SK-N-SH (cell line): Measurements from ENCODE around the gene TMEM256. TPM values are rescaled to one million over a fixed set of nuclear protein-coding genes. Genes with fewer than 3 reads are reported as not detected.

Experiments used
- CTCF ChIA-PET: fragments of 300-600, 350-600 bp; formaldehyde crosslinking; extraction: SDS; loops from one replicate; lab custom pipeline; 2021; lab: Yijun Ruan, JAX
- POLR2A ChIA-PET: fragments of 350-600 bp; sonication (Branson Sonifier 250); formaldehyde crosslinking; extraction: SDS; loops from one replicate; lab custom pipeline; 2020; ENCODE audit warnings: antibody characterized with exemption, inconsistent platforms; lab: Yijun Ruan, JAX
- DNase-seq: peaks from one replicate; pipeline ENCODE4 v3.0.0; 2012
- H2AFZ ChIP-seq: fragments of 200-600 bp; sonication (generic); 2 replicates; pipeline ENCODE4 v1.8.1; 2016; ENCODE audit warnings: antibody characterized with exemption, mild to moderate bottlenecking, low read depth
- H3F3A ChIP-seq: fragments of 200-600 bp; sonication (generic); replicated peaks from 2 replicates; pipeline ENCODE3; 2016; ENCODE audit warnings: antibody characterized with exemption, mild to moderate bottlenecking; ENCODE audit not compliant: insufficient read depth
- H3K27ac ChIP-seq, 2 experiments: fragments of 200-500 bp in 1 of 2; fragments of 200-600 bp in 1 of 2; sonication (Bioruptor generic) in 1 of 2; sonication (generic), shearing (Covaris generic) in 1 of 2; 2 replicates each; pipeline versions ENCODE4 v1.5.1 to v1.6.1; 2014 to 2016; ENCODE audit warnings: low read depth in 2 of 2, inconsistent platforms in 1 of 2, low read length in 1 of 2, mild to moderate bottlenecking in 1 of 2, mixed read lengths in 1 of 2
- H3K27me3 ChIP-seq: fragments of 200-600 bp; sonication (generic), shearing (Covaris generic); 2 replicates; pipeline ENCODE4 v1.6.1; 2016; ENCODE audit warnings: mixed run types; ENCODE audit not compliant: insufficient read depth
- H3K36me3 ChIP-seq, 2 experiments: fragments of 200-500 bp in 1 of 2; fragments of 200-600 bp in 1 of 2; sonication (Bioruptor generic) in 1 of 2; sonication (generic) in 1 of 2; replicated peaks in 1 of 2; 2 replicates each; pipeline versions ENCODE3 to v1.5.1; 2014 to 2016; ENCODE audit warnings: low read length in 1 of 2, mild to moderate bottlenecking in 1 of 2; ENCODE audit not compliant: insufficient read depth in 2 of 2, control insufficient read depth in 1 of 2
- H3K4me1 ChIP-seq, 2 experiments: fragments of 200-500 bp in 1 of 2; fragments of 200-600 bp in 1 of 2; sonication (Bioruptor generic) in 1 of 2; sonication (generic), shearing (Covaris generic) in 1 of 2; 2 replicates each; pipeline versions ENCODE4 v1.5.1 to v1.6.1; 2014 to 2016; ENCODE audit warnings: low read depth in 1 of 2, low read length in 1 of 2, mixed run types in 1 of 2; ENCODE audit not compliant: insufficient read depth in 2 of 2, control insufficient read depth in 1 of 2
- H3K4me2 ChIP-seq: fragments of 200-600 bp; sonication (generic), shearing (Covaris generic); 2 replicates; pipeline ENCODE4 v1.6.1; 2017; ENCODE audit warnings: mixed run types
- H3K4me3 ChIP-seq, 2 experiments: fragments of 200-500 bp in 1 of 2; fragments of 200-600 bp in 1 of 2; sonication (Bioruptor generic) in 1 of 2; sonication (generic), shearing (Covaris generic) in 1 of 2; 2 replicates each; pipeline versions ENCODE4 v1.5.1 to v1.8.1; 2014 to 2016; ENCODE audit warnings: low read depth in 2 of 2, inconsistent platforms in 1 of 2, low read length in 1 of 2, mild to moderate bottlenecking in 1 of 2, mixed read lengths in 1 of 2, moderate library complexity in 1 of 2
- H3K79me2 ChIP-seq: fragments of 200-600 bp; sonication (generic); 2 replicates; pipeline ENCODE4 v1.8.1; 2017; ENCODE audit warnings: mild to moderate bottlenecking; ENCODE audit not compliant: insufficient read depth
- H3K9ac ChIP-seq: fragments of 200-600 bp; sonication (generic); 2 replicates; pipeline ENCODE4 v1.6.1; 2017; ENCODE audit warnings: mixed run types
- H3K9me2 ChIP-seq: fragments of 200-600 bp; sonication (generic); 2 replicates; pipeline ENCODE4 v1.6.1; 2017; ENCODE audit warnings: mixed run types
- H3K9me3 ChIP-seq: fragments of 200-600 bp; sonication (generic); 2 replicates; pipeline ENCODE4 v1.6.1; 2017; ENCODE audit warnings: mixed run types, mild to moderate bottlenecking, moderate library complexity
- H4K20me1 ChIP-seq: fragments of 200-600 bp; sonication (generic); 2 replicates; pipeline ENCODE4 v1.6.1; 2017; ENCODE audit warnings: mild to moderate bottlenecking, mixed run types; ENCODE audit not compliant: insufficient read depth
- CHD2 ChIP-seq: fragments of 150-350 bp; IDR thresholded peaks from 2 replicates; pipeline ENCODE4 v1.6.1; 2018; ENCODE audit warnings: low read length; ENCODE audit not compliant: partially characterized antibody
- FOXJ3 ChIP-seq: sonication (generic); formaldehyde crosslinking; IDR thresholded peaks from 2 replicates; pipeline ENCODE4 v1.5.1; 2020; ENCODE audit warnings: mild to moderate bottlenecking, missing genetic modification reagents
- FOXM1 ChIP-seq: IDR thresholded peaks from 2 replicates; pipeline ENCODE4 v1.4.0; 2012; ENCODE audit warnings: low read depth, mild to moderate bottlenecking
- MEF2A ChIP-seq: IDR thresholded peaks from 2 replicates; pipeline ENCODE4 v1.4.0; 2012; ENCODE audit warnings: low read depth, borderline replicate concordance
- MXI1 ChIP-seq: IDR thresholded peaks from 2 replicates; pipeline ENCODE4 v1.6.1; 2012; ENCODE audit warnings: mild to moderate bottlenecking, low read depth, low read length, improper control_type of control experiment
- NFIC ChIP-seq: IDR thresholded peaks from 2 replicates; pipeline ENCODE4 v1.4.0; 2012; ENCODE audit warnings: borderline replicate concordance
- REST ChIP-seq: IDR thresholded peaks from 2 replicates; pipeline ENCODE4 v1.6.1; 2012; ENCODE audit warnings: mild to moderate bottlenecking, low read depth, low read length, moderate library complexity
- RFX5 ChIP-seq: IDR thresholded peaks from 2 replicates; pipeline ENCODE4 v1.6.1; 2012; ENCODE audit warnings: mild to moderate bottlenecking, improper control_type of control experiment, low read length
- RXRA ChIP-seq: IDR thresholded peaks from 2 replicates; pipeline ENCODE4 v1.4.0; 2012; ENCODE audit warnings: low read depth, mild to moderate bottlenecking, borderline replicate concordance
- SIN3A ChIP-seq: IDR thresholded peaks from 2 replicates; pipeline ENCODE4 v1.6.1; 2012; ENCODE audit warnings: low read depth, mild to moderate bottlenecking, low read length, moderate library complexity, borderline replicate concordance
- SMC3 ChIP-seq: IDR thresholded peaks from 2 replicates; pipeline ENCODE4 v1.6.1; 2012; ENCODE audit warnings: low read depth, low read length, improper control_type of control experiment
- TCF12 ChIP-seq: IDR thresholded peaks from 2 replicates; pipeline ENCODE4 v1.4.0; 2012
- USF2 ChIP-seq: fragments of 150-350 bp; IDR thresholded peaks from 2 replicates; pipeline ENCODE4 v1.6.1; 2017; ENCODE audit warnings: antibody characterized with exemption, low read length, low read depth, borderline replicate concordance
- YY1 ChIP-seq: IDR thresholded peaks from 2 replicates; pipeline ENCODE4 v1.4.0; 2012; ENCODE audit warnings: low read depth, mild to moderate bottlenecking
- WGBS: methylation state at CpG from one replicate; pipeline ENCODE4 v1.1.6; 2017; ENCODE audit warnings: low lambda C conversion rate; 5-methylcytosine and 5-hydroxymethylcytosine counted together
- polyA plus RNA-seq, 3 experiments: library from polyadenylated mRNA; depleted of rRNA; stranded (reverse); fragments of >200 nt; gene quantifications; 2 replicates each; pipeline ENCODE4 v1.2.3, GENCODE V29; 2012
- TF ChIP-seq, protein P1 (sequence below): fragments of 150-350 bp; IDR thresholded peaks from 2 replicates; pipeline ENCODE4 v1.6.1; 2016; ENCODE audit warnings: mild to moderate bottlenecking, low read depth, low read length
- TF ChIP-seq, protein P2 (sequence below): IDR thresholded peaks from 2 replicates; pipeline ENCODE4 v1.4.0; 2012; ENCODE audit warnings: low read depth
- TF ChIP-seq, protein P3 (sequence below): IDR thresholded peaks from 2 replicates; pipeline ENCODE4 v1.4.0; 2012; ENCODE audit warnings: low read depth, borderline replicate concordance

Gene TMEM256
- polyA plus RNA-seq, 1 of the 3 experiments (the other 2 are of a cell fraction) = 213 TPM

DNA sequence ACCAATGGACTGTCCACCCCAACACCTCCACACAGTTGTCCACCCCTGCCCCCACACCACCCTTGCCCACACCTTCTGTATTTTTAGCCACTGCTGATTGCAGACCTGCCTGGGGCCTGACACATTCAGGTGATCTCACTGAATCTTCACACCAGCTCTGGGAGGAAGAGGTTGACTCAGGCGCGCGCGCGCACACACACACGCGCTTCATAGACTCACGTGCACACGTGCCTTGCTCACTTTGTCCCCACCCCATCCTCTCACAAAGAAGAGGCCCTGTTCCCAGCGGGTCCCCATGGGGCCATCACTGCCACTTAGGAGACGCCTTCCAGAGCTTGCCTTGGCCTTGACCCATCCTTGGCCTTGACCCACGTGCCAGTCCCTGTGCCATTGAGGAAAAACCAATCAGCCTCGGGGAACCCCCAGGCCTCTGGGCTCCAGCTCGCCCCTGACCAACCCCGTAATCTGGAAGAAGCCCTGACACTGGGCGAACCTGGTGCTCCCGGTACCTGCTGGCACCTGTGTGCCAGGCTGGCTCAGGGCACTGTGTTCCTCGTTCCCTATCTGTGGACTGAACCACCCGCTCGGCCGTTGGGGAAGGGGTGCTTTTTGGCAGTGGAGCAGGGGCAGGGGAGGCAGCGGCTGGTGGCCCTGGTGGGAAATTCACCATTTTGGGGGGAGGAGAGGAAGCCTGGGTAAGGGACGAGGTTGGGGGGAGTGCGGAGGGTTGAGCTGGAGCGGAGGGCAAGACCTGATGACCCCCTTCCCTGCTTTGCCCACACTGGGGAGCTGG lies 6.9 kb upstream of the TMEM256 start:
- ChIA-PET CTCF (interaction anchor here (2.8 kb wide), 1 partner anchor 26 kb away, joined by 8 read pairs; no protein-coding TSS in a partner anchor), POLR2A (no interaction called here)

DNA sequence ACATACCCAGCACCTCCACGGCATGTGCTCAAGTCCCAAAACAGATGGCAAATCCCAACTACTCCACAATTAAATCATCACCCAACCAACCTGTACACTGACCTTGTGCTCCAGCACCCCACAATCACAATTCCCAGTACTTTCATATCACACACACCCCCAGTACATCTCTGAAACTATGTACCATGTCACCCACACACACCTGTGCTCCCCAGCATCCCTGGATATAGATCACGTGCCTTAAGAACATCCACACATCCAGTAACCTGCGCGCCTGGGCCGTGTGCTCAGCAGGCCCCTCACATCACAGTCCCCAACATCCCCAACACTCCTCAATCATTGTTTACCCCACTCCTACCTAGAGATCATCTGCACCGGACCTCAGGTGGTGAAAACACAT lies 5.8 kb upstream of the TMEM256 start:
- H3F3A ChIP-seq = no peaks in the 10 kb centered on the region
- H3K9me2 ChIP-seq = no peaks in the 10 kb centered on the region
- H3K9me3 ChIP-seq = no peaks in the 10 kb centered on the region
- H3K4me2 ChIP-seq = no peak overlapping the region
- H2AFZ ChIP-seq = no peak overlapping the region
- no peak overlapping the region for H3K27ac ChIP-seq
- no peaks in the 10 kb centered on the region for H3K27me3 ChIP-seq
- peaks cover 8 to 42% of the 10 kb centered on the region in 2 experiments for H3K36me3 ChIP-seq
- CTCF ChIA-PET = interaction anchor here (4.9 kb wide), 1 partner anchor 54 kb away, joined by 28 read pairs; the partner anchor contains the start of gene TMEM95
- no peak for DNase-seq
- peaks cover 0 to 15% of the 10 kb centered on the region in 2 experiments; a peak in 1 of 4 replicates for H3K4me1 ChIP-seq
- TF ChIP-seq RXRA (no peak), CHD2 (no peak), FOXM1 (no peak), TCF12 (no peak), RFX5 (no peak), MXI1 (no peak), SIN3A (no peak), MEF2A (no peak), REST (no peak), USF2 (no peak)
- TF ChIP-seq, protein P1, sequence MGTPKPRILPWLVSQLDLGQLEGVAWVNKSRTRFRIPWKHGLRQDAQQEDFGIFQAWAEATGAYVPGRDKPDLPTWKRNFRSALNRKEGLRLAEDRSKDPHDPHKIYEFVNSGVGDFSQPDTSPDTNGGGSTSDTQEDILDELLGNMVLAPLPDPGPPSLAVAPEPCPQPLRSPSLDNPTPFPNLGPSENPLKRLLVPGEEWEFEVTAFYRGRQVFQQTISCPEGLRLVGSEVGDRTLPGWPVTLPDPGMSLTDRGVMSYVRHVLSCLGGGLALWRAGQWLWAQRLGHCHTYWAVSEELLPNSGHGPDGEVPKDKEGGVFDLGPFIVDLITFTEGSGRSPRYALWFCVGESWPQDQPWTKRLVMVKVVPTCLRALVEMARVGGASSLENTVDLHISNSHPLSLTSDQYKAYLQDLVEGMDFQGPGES = no peak
- TF ChIP-seq, protein P2, sequence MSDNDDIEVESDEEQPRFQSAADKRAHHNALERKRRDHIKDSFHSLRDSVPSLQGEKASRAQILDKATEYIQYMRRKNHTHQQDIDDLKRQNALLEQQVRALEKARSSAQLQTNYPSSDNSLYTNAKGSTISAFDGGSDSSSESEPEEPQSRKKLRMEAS = no peak
- TF ChIP-seq, protein P3, sequence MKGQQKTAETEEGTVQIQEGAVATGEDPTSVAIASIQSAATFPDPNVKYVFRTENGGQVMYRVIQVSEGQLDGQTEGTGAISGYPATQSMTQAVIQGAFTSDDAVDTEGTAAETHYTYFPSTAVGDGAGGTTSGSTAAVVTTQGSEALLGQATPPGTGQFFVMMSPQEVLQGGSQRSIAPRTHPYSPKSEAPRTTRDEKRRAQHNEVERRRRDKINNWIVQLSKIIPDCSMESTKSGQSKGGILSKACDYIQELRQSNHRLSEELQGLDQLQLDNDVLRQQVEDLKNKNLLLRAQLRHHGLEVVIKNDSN = no peak
- POLR2A ChIA-PET = no interaction called here
- H4K20me1 ChIP-seq = peaks cover 11% of the 10 kb centered on the region; the same call in 1 of the 2 replicates
- no peak overlapping the region for H3K4me3 ChIP-seq
- peaks cover 28% of the 10 kb centered on the region for H3K79me2 ChIP-seq
- H3K9ac ChIP-seq = no peak overlapping the region
- 94% methylated on average over 6 of the region's 6 CpGs for WGBS

More for the DNA sequence above, 6.9 kb upstream of the TMEM256 start:
- H3K9me3 ChIP-seq = no peaks in the 10 kb centered on the region
- H2AFZ ChIP-seq = no peak overlapping the region
- no peak overlapping the region for H3K27ac ChIP-seq
- no peaks in the 10 kb centered on the region for H3F3A ChIP-seq
- H3K36me3 ChIP-seq = peaks cover 8 to 53% of the 10 kb centered on the region in 2 experiments
- no peak overlapping the region for H3K4me2 ChIP-seq
- H4K20me1 ChIP-seq = peaks cover 11% of the 10 kb centered on the region; the same call in 1 of the 2 replicates
- peaks cover 0 to 15% of the 10 kb centered on the region in 2 experiments; a peak in 1 of 4 replicates for H3K4me1 ChIP-seq
- peaks cover 17% of the 10 kb centered on the region for H3K79me2 ChIP-seq
- 91% methylated on average over 16 of the region's 25 CpGs for WGBS
- H3K27me3 ChIP-seq = no peaks in the 10 kb centered on the region
- no peaks in the 10 kb centered on the region for H3K9me2 ChIP-seq
- DNase-seq = no peak
- TF ChIP-seq NFIC (no peak), FOXJ3 (no peak), YY1 (no peak), SMC3 (no peak), RXRA (no peak)
- no peak overlapping the region for H3K4me3 ChIP-seq
- no peak overlapping the region for H3K9ac ChIP-seq
